ENCODE data around the gene ADARB1.

DNA sequence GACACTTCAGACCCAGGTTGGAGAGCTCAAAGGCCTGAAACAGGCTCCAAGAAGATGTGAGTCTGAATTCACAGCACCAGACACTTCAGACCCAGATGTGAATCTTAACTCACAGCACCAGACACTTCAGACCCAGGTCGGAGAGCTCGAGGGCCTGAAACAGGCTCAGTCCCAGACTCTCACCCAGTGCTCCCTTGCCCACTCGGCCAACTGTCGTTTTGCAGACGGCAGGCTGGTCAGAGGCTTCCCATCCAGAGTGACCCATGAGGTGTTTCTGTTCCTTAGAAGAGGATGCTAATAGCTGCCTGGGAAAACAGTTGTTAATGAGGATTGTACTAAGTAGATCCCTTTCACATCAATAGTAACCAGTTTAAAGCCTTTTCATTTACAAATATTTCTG is 88.4 kb downstream of the ADARB1 start:
- TF ChIP-seq CTCF (conservative IDR thresholded peaks at IDR 0.05) (no peak), EZH2 (IDR thresholded peaks at IDR 0.05; ENCODE audit: low read depth) (no peak)
